Kidney tubule cell (primary cell): ENCODE results near the gene LAMA1.
A peak's percentile ranks its signal among the peaks of the same experiment; 100 is the strongest.

ENCODE experiments used
- DNase-seq: peaks from one replicate; pipeline ENCODE4 v3.0.0-alpha.2; 2018; ENCODE audit warnings: low spot score

LAMA1 gene

DNA sequence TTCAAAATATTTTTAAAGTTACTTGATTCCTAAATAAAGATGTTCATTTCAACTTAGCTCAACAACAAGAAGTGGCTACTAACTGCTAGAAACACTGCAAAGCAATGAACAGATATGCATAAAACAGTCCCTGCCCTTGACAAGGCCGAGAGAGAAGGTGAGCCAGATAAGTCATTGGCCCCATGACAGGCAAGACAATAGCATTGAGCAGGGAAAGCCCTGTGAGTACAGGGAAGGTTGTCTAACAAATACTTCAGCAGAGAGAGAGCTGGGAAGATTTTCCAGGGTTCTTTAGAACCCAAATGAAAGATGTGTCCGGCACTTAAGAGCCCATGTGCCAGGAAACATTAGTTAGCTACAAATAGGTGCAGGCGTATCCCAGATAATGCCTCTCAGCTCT, 4.7 kb downstream of the LAMA1 start:
- no peak for DNase-seq

DNA sequence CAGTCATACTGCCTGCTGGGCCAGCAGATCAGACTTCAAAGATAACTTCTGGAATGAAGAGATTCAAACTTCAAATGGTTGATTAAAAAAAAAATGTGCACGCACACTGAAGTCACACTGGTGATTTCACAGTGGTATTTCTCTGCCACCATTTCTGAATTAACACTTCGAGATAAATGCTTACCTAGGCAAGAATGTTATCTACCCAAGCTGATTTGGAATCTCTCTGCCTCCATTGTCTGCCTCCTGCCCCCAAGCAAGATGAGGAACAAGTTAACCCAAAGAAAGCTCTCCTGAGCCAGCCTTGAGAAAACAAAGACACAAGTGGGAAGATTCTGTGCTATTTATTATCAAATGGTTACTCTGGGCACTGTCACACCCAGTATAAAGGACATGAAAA, 6.5 kb downstream of the LAMA1 start:
- no peak for DNase-seq

DNA sequence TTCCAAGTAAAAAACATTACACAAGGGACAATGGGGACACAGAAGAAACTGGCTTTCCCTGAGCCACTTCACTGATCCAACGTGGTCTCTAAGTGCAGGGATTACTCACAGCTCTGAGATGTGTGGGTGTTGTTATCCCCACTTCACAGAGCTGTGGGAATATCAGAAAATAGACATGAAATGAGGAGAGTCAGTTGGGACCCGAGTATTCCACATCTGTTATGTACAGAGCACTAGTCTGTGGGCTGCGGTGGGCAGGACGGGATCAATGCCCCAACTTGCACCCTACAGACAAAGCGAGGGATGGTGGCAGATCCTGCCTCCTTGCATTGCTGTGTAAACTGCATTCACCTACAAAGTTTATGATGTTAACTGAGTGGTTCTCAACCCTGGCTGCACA, 11.7 kb downstream of the LAMA1 start:
- no peak for DNase-seq

DNA sequence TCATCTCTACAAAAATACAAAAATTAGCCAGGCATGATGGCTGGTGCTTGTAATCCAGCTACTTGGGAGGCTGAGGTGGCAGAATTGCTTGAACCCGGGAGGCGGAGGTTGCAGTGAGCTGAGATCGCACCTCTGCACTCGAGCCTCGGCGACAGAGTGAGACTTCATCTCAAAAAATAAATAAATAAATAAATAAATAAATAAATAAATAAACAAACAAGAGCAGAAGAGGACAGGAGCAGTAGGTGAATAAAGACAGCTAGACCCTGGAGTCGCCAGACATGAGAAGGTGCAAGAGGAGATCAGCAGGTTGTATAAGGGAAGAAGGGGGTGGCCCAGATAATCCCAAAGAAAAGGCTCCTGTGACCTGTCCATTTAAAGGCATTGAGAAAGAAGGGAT, 12.3 kb downstream of the LAMA1 start:
- DNase-seq: no peak

DNA sequence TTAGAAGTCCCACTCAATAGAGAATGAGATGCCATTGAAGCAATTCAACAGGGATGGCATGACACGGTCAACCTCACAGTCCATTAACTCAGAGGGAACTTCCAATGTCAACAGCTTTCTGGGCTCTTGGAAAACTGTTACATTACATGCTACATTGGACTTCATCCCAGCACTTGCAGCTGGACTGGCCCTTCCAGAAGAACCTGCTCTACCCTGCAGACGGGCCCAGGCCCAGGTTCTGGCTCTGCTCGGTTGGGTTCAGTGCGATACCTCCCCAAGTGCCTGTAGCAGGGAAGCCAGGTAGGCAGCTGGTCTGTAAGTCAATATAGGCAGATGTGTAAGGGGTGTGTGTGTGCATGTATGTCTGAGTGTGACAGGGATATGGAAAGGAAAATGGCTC, 12.9 kb downstream of the LAMA1 start:
- peak; percentile 23 for DNase-seq

DNA sequence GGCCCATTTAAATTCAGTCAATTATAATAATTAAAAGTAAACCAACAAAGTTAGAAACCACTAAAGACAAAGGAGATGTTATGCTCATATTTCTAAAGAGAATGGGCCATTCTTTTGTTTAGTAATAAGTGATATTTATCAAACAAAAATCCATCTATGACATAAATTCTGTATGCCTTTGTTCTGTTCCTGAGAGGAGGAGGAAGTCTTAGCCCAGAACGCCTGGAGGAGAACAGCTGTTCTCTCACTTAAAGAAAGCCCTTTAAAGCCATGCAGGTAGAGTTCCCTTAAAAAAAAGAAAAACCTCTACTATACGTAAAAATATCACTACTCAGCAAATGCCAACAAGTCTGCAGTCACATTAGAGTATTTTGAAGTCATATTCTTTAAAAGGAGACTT, 15.5 kb downstream of the LAMA1 start:
- DNase-seq: no peak

DNA sequence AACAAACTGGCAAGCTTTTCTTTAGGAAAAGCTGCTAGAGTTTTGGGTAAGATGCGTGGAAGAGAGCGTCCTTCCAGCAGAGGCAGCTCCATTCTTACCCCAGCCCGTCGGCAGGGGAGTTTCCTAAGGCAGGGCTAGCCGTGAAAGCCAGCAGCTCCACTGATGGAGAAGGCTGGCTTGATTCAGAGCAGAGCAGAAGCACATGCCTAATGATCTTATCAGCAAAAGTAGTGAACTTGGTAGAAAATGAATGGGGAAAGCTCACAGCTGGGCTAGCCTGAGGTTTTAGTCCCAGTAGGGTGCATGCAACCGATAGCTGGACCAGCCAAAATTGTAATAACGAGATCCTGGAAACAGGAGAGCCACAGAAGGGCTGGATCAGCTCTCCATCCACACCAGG, 20.8 kb downstream of the LAMA1 start:
- DNase-seq: no peak

DNA sequence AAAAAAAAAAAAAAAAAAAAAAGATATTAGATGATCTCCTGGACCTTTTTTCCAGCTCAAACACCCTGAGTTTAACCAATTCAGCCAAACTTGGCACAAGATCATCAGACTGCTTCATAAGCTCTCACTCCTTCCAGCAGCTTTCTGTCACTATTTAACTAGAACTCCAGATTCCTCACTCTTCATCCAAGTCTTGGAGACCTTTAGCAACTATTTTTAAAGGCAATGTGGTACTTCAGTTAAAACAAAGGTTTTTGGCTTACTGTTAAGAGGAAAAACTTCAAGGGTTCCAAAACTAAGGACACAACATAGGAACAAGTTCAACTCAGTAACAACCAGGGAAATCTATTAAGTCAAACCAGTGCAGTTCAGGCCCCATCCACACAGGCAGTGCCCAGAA, 23.2 kb downstream of the LAMA1 start:
- DNase-seq: peak; percentile 45

DNA sequence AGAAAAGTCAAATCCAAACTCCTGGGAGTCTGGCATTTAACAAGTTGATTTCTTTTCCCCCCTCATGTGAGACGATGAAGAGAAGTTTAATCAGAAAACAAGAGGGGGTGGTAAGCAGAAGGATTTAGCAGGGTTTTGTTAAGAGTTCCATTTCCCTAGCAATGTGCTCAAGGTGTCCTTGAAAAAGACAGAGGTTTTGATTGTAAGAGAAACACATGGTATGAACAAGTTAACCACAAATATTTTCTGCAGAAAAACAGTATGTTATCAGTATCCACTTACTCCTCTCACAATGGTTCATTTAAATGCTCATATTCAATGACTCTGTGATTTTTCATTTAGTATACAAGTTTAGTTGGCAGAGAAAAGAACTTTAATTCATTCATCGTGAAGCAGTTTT, 26.8 kb downstream of the LAMA1 start:
- no peak for DNase-seq

DNA sequence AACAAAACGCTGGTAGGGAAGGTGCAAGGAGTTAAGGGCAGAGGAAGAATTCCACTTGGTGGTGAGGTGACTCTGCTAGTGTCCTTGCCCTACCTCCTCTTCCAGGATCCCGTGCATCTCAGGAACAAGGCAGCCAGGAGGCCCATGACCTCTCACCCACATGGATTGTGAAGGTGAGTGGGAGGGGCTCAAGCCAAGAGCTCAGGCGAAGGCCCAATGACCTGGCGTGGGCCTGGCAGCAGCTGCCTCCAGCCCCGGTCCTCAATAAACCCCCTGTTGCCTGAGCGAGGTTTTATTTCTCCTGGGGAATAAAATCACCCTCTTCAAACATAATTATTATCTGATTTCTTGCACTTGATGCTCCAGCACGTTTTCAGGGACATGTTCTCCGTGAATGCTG, 28.2 kb downstream of the LAMA1 start:
- no peak for DNase-seq

DNA sequence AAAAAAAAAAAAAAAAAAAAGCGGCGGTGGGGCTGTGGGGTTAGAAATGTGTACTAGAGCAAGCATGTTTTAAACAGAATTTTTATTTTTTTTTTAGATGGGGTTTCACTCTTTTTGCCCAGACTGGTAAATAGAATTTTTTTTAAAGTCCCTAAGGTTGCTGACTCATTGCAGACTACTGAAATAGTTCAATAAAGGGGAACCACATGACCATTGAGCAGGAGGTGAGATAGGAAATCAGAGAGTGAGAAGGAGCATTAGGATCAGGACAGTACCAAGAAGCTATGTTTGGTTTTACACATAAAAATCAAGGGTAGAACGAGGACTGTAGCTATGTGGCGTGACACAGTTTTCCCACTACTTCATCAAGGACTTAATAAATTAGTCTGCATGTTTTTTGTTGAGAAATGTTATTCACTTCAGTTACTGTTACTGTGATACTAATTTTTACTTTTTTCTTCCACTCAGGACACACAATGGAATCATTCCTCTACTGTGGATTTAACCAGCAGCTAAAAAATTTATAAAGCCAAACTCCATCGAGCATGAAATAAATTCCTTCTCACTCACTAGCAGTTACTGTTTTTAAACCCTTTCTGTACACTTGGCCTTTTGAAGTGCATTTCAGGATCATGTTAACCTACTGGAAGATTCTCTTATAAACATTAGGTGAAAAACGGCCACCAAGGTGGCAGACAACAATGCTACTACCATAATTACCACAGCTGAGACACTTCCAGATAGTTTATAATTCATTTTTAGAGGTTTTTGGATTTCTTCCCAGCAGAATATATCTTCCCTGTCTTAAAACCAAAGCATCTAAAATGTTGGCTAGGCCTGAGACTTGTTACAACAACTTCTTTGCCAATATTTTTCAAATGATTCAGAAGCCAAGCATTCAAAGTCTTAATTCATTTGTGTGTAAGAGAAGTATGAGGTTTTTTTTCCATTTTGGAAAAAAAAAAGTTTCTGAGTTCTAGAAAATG, 33.2 kb downstream of the LAMA1 start:
- DNase-seq: peak; percentile 67

DNA sequence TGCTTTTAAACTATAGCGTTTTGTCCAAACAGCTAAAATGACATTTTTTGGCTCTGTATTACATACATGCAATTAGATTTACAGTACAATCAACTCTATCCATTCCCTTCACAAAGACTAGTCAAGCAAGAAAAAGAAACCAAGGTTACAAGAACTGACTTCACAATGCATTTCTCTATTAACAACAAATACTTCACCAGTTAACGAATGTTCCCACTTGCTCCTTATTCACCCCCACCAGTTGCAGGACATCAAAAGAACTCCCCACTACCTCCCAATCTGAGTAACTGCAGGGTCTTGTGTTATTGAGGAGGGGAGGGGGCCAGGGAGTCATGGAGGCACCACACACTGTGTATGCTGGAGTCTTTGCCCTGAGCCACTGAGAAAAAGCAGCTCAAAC, 34.9 kb downstream of the LAMA1 start:
- DNase-seq: no peak

DNA sequence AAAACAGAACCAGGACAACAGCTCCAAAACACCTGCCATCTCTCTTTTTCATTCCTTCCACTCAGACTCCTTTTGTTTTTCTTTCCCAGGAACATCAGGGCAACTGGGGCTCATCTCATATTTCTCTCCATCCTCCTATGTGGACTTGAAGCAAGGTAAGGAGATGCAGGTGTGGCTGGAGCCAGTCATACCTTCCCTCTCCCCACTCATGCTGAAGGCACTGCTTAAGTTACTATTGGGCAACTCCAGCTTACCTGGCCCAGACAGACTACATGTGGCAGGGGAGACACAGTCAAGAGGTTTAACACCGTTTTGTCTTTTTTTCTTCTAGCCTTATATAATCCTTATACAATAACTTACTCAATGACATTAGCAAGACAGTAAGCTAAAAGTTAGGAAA, 38.4 kb downstream of the LAMA1 start:
- DNase-seq: no peak

DNA sequence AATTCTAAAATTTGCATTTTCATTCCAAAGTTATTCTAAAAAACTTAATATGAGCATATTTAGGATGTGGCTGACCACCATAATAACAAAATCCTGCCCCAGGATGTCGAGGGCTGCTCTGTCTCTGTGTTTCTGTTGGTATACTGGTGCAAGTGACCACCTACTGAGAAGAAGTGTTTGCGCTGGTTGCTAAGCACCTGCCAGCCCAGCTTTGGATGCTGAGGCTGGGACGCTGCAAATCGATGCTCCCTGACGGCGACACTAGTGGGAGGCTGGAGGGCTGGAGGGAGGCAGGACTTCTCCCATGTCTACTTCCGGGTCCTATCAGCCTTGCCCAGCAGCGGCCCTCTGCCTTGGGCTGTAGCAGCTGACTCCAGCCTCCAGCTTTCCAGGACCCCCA, 45.0 kb downstream of the LAMA1 start:
- no peak for DNase-seq

DNA sequence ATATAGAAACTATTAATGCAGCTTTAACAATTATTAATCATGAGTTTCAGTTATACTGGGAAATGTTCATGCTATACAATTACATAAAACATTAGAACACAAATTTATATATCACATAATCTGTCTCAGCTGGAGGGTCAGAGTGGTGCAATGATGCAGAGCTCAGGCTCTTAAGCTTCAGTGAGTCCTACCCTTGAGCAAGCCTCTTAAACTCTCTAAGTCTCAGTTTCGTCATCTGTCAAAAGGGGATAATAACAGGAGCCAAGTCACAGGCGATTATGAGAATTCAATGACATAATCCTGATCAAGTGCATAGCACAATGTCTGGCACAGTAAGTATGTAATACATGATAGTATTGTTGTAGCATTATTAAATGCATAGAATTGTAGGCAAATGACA, 46.0 kb downstream of the LAMA1 start:
- DNase-seq: no peak

DNA sequence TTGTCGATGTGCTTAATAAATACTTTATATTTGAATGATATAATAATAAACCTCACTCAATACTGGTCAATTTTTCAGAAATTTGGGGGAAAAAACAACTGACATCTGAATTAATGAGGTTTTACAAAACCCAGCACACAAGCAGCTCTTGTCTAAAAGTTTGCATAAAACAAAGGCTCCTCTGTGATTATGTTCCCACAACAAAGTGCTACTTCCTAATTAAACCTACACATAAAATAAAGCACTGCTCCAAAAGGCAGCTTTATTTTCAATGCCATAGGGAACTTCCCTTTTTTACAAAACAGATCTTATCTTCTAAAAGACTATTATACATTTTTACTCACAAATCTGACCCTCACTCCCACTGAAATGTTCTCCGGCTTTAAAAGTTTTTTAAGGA, 47.1 kb downstream of the LAMA1 start:
- DNase-seq: no peak

DNA sequence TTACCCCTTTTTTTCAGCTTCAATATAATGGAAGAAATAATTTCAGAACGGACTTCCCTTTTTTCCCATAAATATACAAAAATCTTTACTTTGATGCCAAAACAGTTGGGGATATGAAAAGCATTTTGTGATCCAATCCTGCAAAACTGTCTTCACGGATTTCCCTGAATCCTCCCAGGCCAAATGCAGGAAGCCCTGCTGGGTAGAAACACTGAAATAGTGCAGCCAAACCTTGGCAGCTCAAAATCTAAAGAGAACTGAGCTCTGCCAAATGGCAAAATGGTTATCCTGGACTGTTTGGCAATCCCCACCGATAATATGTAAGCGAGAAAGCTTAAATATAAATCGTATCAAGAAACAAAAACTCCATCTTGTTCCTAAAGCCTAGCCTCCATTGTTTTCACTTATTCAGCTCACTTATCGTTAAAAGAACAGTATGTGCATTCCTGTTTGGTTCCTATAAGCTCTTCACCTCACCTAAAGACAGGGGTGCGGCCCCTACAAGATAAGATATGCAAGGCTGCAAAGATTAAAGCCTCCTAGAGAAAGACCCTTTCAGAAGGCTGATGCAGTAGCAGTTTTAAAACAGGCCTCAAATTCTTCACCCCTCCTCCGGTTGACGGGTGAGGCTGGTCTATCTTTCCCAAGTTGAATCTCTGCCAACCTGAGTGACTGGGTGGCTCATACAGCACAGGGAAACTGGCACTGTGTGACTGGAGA, 48.6 kb downstream of the LAMA1 start:
- no peak for DNase-seq

DNA sequence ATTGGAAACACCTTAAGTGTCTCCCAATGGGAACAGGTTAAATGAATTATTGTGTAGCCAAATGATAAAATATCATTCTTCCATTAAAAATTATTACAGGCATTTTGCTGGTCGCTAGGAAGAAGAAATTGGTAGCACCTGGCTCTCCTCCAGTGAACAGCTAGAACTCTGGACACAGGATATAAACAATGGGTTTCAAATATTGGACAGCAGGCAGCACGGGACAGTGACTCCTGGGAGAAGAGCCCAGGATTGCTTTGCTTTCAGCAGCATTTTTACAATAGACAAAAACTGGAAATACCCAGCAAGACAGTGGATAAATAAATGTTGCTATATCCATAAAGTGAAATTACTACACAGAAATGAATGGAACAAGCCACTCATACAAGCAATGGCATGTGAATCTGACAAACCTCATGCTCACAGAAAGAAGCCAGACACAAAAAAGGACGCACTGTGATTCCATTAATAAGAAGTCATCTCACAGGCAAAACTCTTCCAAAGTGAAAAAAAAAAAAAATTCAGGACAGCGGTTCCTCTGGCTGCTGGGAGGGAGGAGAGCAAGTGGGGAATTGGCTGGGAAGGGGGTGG, 50.5 kb downstream of the LAMA1 start:
- DNase-seq: no peak

DNA sequence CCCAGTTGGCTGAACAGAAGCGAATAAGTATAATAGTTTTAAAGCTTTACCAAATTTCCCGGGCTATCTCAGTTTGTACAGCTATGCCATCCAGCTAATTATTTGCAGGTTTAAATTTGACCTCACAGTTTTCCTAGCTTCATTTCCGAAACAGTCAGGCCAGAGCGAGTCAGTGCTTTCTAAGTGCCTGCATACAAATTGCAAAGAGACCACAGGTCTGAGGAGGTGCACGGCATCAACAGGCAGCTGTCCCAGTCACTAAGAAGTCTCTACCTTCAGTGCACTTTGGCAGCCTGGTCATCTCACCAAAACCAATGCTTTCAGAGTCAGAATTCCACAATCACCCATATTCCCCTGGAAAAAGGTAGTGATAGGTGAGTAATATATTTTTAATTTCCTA, 51.9 kb downstream of the LAMA1 start:
- DNase-seq: no peak

DNA sequence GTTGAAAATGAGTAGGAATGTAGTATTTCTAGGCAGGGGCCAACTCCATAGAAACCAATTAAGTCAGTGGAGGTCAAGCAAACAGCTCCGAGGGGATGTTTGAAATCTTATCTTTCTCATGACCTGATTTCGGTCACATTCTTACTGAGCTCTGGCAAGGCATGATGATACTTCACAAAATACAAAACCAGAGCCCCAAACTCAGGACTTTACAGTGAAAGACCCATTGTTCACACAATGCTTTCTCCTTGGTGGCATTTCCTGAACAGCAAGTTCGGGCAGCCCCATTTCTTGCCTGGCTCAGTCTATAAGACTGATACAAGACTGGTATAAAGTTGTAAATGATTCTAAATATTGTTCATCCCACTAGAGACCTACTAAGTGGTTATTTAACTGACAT, 53.3 kb downstream of the LAMA1 start:
- DNase-seq: no peak

DNA sequence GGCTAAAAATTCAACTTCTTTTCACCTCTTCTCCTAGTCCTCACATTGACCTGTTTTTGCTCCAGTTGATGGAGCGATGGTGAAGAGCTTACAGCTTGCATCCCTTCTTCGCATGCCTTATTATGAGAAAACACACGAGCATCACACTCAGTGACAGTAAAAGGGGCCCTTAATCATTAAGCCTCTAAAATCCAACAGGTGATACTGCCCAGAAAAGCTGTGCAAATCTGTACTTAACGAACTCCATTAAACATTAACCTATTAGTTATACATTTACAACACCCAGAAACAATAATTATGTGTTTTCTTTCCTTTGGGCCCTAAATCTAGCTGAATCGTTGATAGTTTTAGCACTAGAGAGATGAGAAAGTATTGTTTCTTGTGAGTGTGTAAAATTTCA, 54.8 kb downstream of the LAMA1 start:
- DNase-seq: peak; percentile 50

DNA sequence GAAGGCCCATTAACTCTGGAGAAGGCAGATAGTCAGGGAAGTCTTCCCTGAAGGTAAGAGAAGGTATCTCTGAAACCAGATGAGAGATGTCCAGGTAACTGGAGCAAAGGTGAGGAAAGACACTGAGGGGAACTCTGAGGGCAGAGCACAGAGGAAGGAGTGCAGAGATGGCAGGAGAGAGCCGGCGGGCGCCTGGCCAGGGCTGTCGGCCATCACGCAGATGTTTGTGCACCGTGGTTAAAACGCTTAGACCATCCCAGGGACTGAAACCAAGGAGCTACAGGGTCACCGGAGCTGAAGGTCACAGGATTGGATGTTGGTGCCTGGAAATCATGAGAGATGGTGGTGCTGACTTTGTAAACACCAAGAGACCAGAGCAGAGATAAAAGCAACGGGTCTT, 55.4 kb downstream of the LAMA1 start:
- no peak for DNase-seq

DNA sequence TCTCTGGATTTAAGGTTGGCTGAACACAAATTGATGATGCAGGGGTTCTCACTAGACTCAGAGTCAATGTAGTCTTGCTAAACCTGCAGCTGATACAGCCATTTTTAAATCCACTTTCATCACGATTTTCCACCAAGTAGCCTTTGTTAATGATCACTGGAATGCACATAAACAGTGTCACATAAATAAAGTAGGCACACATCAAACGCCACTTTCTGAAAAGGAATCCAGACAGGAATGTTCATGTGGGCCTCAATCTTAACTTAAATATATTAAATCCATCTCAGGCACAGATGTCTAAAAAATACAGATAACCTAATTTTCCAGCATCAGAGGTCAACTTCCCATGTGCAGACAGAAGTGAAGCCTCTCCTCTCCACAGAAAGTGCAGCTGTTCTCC, 58.3 kb downstream of the LAMA1 start:
- peak; percentile 55 for DNase-seq
